IPS-18c (cell line): ENCODE results near the gene CTDP1.
"Not testable (repeated sequence)": the region's sequence is repeated elsewhere in the genome, so short reads cannot be mapped to it uniquely, and the experiment has no call there.

Experiments
- H3K4me3 ChIP-seq: 2 replicates; pipeline ENCODE4 v1.7.0; 2013; ENCODE audit warnings: low read depth, mild to moderate bottlenecking, low read length, moderate library complexity; ENCODE audit not compliant: insufficient read depth
- H3K9me3 ChIP-seq: one replicate; pipeline ENCODE4 v1.6.1; 2013; ENCODE audit warnings: mild to moderate bottlenecking, low read length, moderate library complexity; ENCODE audit not compliant: control insufficient read depth, insufficient read depth

CTDP1 gene

DNA sequence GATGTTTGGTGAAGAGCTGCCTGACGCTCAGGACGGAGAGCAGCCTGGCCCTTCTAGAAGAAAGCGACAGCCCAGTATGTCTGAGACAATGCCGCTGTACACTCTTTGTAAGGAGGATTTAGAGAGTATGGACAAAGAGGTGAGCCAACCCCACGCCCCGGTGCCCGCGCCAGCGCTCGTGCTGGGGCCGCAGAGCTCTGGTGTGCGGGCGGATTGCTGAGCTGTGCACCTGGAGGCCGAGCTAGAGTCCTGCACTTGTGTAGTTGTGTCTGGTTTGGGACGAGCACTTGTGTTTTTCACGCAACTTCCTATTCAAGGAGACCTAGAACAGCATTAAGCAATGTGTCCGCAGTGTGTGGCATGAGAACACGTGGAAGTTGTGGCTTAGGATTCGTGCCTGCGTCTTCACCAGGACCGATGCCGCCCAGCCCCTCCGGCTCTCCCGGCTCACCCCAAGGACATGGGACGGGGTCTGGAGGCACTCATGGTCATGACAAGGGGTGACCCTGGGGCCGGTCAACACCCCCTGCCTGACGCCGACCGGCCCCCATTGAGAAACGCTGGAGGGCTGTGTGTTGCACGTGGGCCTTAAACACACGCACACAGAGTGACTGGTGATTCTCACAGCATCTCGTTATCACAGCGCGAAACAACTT is 49.5 kb downstream of the CTDP1 start:
- peaks cover 13% of the 10 kb centered on the region for H3K9me3 ChIP-seq
- no peak overlapping the region for H3K4me3 ChIP-seq

DNA sequence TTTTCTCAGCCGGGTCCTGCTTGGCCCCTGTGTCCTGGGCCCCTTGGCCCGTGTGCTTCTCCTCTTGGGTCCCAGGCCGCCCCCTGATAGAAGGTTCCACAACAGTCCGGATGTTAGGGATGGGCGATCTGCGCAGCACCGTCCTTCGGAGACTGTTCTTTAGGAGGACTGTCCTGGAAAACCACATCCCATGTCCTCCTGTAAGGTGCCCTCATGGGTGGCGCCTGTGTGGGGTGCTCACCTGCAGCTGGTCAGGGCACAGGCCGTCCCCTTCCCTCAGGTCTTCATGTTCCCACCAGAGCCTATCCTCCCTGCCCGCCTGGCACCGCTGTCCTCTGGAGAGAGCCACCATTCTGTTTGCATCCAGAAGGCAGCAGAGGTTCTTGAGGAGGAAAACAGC is 50.0 kb downstream of the CTDP1 start:
- H3K9me3 ChIP-seq, result peaks cover 13% of the 10 kb centered on the region
- no peak overlapping the region for H3K4me3 ChIP-seq

GRCh38 chr18:79730804-79731203 is 51.2 kb downstream of the CTDP1 start:
- no peak overlapping the region for H3K4me3 ChIP-seq
- H3K9me3 ChIP-seq, result peaks cover 11% of the 10 kb centered on the region

DNA sequence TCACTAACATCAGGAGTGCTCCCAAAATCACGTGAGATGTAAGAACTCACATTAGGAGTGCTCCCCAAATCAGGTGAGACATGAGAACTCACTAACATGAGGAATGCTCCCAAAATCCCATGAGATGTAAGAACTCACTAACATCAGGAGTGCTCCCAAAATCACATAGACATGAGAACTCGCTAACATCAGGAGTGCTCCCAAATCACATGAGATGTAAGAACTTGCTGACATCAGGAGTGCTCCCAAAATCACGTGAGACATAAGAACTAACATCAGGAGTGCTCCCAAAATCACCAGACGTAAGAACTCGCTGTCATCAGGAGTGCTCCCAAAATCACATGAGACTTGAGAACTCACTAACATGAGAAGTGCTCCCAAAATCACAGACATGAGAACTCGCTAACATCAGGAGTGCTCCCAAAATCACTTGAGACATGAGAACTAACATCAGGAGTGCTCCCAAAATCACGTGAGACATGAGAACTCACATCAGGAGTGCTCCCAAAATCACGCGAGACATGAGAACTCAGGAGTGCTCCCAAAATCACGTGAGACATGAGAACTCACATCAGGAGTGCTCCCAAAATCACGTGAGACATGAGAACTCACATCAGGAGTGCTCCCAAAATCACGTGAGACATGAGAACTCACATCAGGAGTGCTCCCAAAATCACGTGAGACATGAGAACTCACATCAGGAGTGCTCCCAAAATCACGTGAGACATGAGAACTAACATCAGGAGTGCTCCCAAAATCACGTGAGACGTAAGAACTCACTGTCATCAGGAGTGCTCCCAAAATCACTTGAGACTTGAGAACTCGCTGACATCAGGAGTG is 52.5 kb downstream of the CTDP1 start:
- peaks cover 11% of the 10 kb centered on the region for H3K9me3 ChIP-seq
- not testable (repeated sequence) for H3K4me3 ChIP-seq

- Histone ChIP-seq H3K9me3 (peaks cover 11% of the 10 kb centered on the region), H3K4me3 (no peak overlapping the region)
Measured at GRCh38 chr18:79732721-79733025, 53.1 kb downstream of the CTDP1 start.

GRCh38 chr18:79733135-79733701 is 53.6 kb downstream of the CTDP1 start:
- H3K9me3 ChIP-seq, result peaks cover 11% of the 10 kb centered on the region

DNA sequence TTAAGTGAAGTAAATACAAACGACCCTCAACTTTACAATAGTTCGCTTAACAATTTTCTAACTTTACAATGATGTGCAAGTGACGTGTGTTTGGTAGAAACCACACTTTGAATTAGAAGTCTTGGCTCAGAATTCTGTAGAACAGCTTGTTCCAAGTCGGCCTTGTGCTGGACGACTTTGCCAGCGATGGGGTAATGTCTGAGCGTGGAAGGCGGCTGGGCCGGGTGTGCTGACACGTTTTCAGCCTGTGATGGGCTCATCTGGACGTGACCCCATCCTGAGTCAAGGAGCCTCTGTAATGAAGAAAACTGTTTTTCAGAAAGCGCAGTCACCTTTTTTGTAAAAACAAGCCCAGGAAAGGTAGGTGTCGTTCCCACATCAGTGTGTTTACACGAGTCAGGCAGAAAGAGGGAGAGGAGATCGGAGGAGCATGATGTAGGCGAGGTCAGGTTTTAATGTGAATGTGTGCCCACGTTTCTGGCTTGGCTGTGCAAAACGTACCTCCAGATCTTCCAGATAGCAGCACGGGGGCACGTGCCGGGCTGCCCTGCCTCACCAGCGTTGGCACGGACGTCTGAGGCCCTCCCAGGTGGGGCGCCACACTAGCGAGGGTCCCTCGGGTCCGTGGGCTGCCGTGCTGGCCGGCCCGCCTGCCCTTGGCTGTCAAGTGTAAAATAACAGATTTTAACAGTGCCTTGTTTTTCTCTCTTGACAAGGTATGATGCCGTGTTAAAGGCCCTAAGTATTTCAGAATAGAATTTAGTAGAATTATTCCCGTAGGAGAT is 54.6 kb downstream of the CTDP1 start:
- no peak overlapping the region for H3K4me3 ChIP-seq
- H3K9me3 ChIP-seq, result peaks cover 11% of the 10 kb centered on the region

More at GRCh38 chr18:79733135-79733701, 53.6 kb downstream of the CTDP1 start:
- no peak overlapping the region for H3K4me3 ChIP-seq

- no peak overlapping the region for H3K4me3 ChIP-seq
- peaks cover 11% of the 10 kb centered on the region for H3K9me3 ChIP-seq
Measured at GRCh38 chr18:79735071-79735980, 55.7 kb downstream of the CTDP1 start.

DNA sequence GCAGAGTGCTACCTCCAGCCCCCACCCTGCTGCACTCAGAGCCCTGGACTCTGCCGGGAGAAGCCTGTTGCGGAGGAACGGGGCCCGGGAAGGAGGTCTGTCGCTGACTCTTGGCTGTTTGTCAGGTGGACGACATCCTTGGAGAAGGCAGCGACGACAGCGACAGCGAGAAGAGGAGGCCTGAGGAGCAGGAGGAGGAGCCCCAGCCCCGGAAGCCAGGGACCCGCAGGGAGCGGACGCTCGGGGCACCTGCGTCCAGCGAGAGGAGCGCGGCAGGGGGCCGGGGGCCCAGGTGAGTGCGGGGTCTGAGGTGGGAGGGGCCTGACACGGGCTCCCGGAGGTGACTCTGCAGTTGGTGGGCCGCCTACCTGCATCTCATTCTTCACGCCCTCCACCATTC is 56.6 kb downstream of the CTDP1 start:
- Histone ChIP-seq H3K4me3 (no peak overlapping the region), H3K9me3 (peaks cover 9% of the 10 kb centered on the region)

GRCh38 chr18:79736846-79737245 is 57.2 kb downstream of the CTDP1 start:
- peaks cover 7% of the 10 kb centered on the region for H3K9me3 ChIP-seq
- H3K4me3 ChIP-seq, result no peak overlapping the region

GRCh38 chr18:79737426-79737825 is 57.8 kb downstream of the CTDP1 start:
- peaks cover 2% of the 10 kb centered on the region for H3K9me3 ChIP-seq
- H3K4me3 ChIP-seq, result no peak overlapping the region

DNA sequence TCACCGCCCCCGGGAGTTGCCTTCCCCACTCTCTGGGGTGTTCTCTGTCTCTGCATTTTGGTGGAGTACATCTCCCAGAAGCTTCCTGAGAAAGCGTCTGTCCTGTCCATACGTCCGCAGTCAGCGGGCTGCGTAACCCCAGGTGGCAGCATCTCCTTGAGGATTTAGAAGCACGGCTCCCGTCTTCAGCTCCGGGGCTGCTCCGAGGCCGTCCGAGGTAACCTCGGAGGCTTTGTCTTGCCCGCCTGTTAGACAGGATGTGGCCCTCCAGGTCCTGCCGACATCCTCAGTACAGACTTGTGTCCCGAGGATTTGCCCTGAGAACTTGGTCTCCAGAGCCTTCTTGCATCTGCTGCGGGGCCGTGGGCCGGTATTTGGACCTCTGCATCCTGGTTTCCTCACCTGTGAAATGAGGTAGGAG is 58.4 kb downstream of the CTDP1 start:
- Histone ChIP-seq H3K4me3 (no peak overlapping the region), H3K9me3 (no peaks in the 10 kb centered on the region)

DNA sequence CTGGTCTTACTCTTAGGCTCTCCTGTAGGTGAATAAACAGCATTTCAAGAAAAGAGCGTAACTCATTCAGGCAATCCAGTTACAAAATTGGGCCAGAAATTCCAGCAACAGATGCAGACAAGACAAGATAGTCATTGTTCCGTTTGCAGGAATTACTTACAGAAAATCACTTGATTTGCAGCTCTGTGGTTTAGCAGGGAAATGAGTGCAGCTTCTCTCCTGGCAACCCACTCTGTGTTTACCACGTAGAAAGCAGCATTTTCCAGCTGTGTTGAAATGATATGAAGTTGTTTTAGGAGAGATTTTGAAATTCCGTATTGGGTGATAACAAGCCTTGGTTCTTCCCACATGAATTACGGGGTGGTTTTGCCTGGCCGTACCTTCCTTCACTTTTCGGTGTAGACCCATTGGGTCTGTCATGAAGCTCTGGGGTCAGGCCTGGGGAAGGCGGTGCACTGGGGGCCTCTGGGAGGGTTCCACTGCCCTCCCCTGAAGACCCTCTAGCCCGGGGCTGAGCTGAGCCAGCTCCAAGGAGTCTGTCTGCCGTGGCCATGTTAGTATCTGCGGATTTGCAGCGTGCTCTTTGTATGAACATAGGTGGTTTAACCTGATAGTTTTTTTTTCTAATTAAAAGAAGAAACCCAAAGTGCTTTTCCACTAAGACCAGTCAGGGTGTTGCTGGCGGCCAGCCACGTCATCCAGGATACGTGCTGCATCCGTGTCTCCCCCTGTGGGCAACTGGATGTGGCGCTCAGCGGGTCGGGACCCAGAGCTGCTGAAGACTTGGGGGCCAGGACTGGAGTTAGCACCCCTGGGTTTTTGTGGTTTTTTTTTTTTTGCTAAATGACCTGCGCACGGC is 59.2 kb downstream of the CTDP1 start:
- no peaks in the 10 kb centered on the region for H3K9me3 ChIP-seq
- no peak overlapping the region for H3K4me3 ChIP-seq

DNA sequence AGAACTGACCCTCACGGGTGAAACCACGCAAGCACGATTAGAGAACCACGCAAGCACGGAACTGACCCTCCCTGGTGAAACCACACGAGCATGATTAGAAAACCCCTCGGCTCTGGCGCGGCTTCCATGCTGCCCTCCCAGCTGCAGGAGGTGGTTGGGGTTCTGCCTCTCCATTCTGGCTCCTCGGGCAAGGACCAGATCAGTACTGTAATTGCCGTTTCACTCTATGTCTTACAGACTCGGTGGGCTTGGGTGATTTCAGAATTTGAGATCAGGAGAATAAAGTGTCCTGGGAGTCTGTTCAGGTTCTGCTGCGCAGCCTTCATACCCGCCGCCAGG is 59.8 kb downstream of the CTDP1 start:
- H3K4me3 ChIP-seq, result no peak overlapping the region

DNA sequence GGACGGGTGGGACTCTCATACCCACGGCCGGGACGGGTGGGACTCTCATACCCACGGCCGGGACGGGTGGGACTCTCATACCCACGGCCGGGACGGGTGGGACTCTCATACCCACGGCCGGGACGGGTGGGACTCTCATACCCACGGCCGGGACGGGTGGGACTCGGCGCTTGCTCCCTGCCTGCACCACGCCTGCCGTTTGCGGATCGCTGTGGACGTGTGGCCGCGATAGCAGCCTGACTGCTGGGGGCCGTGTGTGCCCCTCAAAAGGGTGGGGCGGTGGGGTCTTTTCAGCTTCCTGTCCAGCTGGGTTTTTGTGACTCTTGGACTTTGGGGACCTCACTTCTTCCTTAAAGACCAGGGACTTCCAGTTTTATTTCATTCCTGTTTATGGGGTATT is 60.4 kb downstream of the CTDP1 start:
- H3K4me3 ChIP-seq, H3K9me3 ChIP-seq: not testable (repeated sequence)

More for the DNA sequence above, 59.8 kb downstream of the CTDP1 start:
- no peaks in the 10 kb centered on the region for H3K9me3 ChIP-seq
